Activated CD8-positive, alpha-beta memory T cell treated with anti-CD3 and anti-CD28 coated beads, Interleukin-2, amount 10 ng/mL, durations not matched to agents 7 days and 5 days (primary cell): ENCODE data around the gene KRTAP19-5. TPM values are rescaled to one million over a fixed set of nuclear protein-coding genes. Genes with fewer than 3 reads are reported as not detected.

Experiments used
- ATAC-seq: fragments of 150-1000 bp; cut with Tn5 transposase; one replicate; pipeline ENCODE4 v1.10.0; 2021; ENCODE audit warnings: moderate library complexity
- CTCF ChIA-PET: fragments of 350-600 bp; sonication (Branson Sonifier 250); formaldehyde crosslinking; loops from one replicate; lab custom pipeline; 2021; ENCODE audit warnings: antibody characterized with exemption; lab: Charles Lee
- DNase-seq: peaks from one replicate; pipeline ENCODE4 v3.0.0-alpha.2; 2020
- H3K27ac Mint-ChIP-seq: one replicate; pipeline ENCODE4 v1.8.0; 2021; ENCODE audit warnings: mild to moderate bottlenecking, mixed read lengths
- H3K27me3 Mint-ChIP-seq: one replicate; pipeline ENCODE4 v1.8.0; 2021; ENCODE audit warnings: mixed read lengths
- H3K36me3 Mint-ChIP-seq: one replicate; pipeline ENCODE4 v1.8.0; 2021; ENCODE audit warnings: mild to moderate bottlenecking, mixed read lengths
- H3K4me1 Mint-ChIP-seq: one replicate; pipeline ENCODE4 v1.8.0; 2021; ENCODE audit warnings: mixed read lengths
- H3K4me3 Mint-ChIP-seq: one replicate; pipeline ENCODE4 v1.8.0; 2021; ENCODE audit warnings: mild to moderate bottlenecking, moderate library complexity, mixed read lengths
- H3K9me3 Mint-ChIP-seq: one replicate; pipeline ENCODE4 v1.8.0; 2022; ENCODE audit warnings: low read depth, mixed read lengths
- total RNA-seq, 2 experiments: library from RNA; stranded (reverse); gene quantifications; one replicate each; pipeline ENCODE4 v1.2.3, GENCODE V29; 2021

KRTAP19-5 gene
- total RNA-seq, 2 experiments from 2014 or later, result not detected

DNA sequence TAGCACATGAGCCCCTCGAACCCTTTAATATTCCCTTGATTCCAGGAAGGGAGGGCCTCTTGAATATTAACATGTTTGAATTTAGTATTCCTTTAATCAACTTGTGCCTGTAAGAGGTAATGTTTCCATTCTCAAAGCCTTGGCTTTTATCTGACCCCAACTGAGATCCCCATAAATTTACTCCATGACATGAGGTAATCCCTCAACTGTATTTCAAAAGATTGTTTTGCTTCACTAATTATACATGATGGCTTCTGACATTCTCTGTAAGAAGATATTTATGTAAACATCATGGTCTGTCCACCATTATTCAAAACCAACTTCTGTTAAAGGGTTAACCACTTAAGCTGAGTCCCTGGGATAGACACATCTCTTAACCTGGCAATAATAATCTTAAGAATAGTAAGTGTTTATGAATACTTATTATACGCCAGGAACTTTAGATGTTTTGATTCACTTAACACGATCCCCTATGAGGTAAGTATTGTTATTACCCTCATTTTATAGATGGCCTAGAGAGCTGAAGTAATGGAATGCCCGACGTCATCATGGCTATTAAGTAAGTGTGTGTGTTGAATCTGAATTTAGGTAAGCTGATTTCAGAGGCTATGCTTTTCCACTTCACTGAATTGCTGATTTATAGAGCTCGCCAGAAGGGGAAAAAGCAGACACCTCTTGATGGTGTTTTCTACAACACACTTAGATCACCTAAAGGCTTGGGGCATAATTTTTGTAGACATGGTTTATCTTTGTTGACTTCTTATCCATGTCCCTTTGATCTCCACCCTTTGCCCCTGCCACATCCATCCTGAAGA is 32.8 kb downstream of the KRTAP19-5 start:
- ATAC-seq (no peak), DNase-seq (no peak)
- no peaks in the 10 kb centered on the region for H3K4me1 Mint-ChIP-seq
- no peaks in the 10 kb centered on the region for H3K9me3 Mint-ChIP-seq
- no peak overlapping the region for H3K4me3 Mint-ChIP-seq
- H3K27me3 Mint-ChIP-seq, result no peaks in the 10 kb centered on the region
- H3K27ac Mint-ChIP-seq, result no peak overlapping the region
- CTCF ChIA-PET, result no interaction called here
- no peaks in the 10 kb centered on the region for H3K36me3 Mint-ChIP-seq

DNA sequence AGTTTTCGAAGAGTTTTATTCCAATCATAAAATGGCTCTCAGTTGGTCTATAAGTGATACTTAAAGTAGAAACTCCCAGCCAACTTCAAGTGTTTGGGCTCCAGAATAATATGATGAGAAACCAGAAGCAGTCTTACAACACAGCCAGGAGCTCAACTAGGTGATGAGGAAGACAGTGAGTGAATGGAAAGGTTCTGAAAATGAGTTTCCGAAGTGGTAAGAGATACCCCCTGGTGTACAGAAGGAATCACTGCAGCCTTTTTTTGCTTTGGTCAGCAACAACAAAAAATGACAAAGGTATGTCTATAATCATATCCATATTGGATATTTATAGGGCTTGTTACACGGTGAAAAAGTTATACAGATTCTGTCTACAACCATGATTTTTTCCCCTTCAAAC is 38.2 kb downstream of the KRTAP19-5 start:
- no peak for ATAC-seq
- no peaks in the 10 kb centered on the region for H3K27me3 Mint-ChIP-seq

More for the DNA sequence above, 38.2 kb downstream of the KRTAP19-5 start:
- CTCF ChIA-PET, result no interaction called here
- Mint-ChIP-seq H3K27ac (no peak overlapping the region), H3K4me3 (no peak overlapping the region), H3K36me3 (no peaks in the 10 kb centered on the region), H3K9me3 (peaks cover 3% of the 10 kb centered on the region), H3K4me1 (no peaks in the 10 kb centered on the region)
- no peak for DNase-seq

Other genes starting within 250 kb of the KRTAP19-5 start
- not detected for gene KRTAP24-1, start 219.2 kb downstream of the KRTAP19-5 start, total RNA-seq
- gene KRTAP25-1, start 212.6 kb downstream of the KRTAP19-5 start, total RNA-seq, result not detected
- gene KRTAP26-1, start 181.8 kb downstream of the KRTAP19-5 start, total RNA-seq, result not detected
- not detected for gene KRTAP27-1, start 164.4 kb downstream of the KRTAP19-5 start, total RNA-seq
- gene KRTAP23-1, start 153.5 kb downstream of the KRTAP19-5 start, total RNA-seq, result not detected
- not detected for gene KRTAP13-2, start 129.9 kb downstream of the KRTAP19-5 start, total RNA-seq
- not detected for gene KRTAP13-1, start 106.1 kb downstream of the KRTAP19-5 start, total RNA-seq
- not detected for gene KRTAP13-3, start 76.2 kb downstream of the KRTAP19-5 start, total RNA-seq
- not detected for gene KRTAP13-4, start 71.9 kb downstream of the KRTAP19-5 start, total RNA-seq
- gene KRTAP15-1, start 61.9 kb downstream of the KRTAP19-5 start, total RNA-seq, result not detected
- not detected for gene KRTAP19-1, start 21.8 kb downstream of the KRTAP19-5 start, total RNA-seq
- not detected for gene KRTAP19-2, start 14.7 kb downstream of the KRTAP19-5 start, total RNA-seq
- gene KRTAP19-3, start 10.1 kb downstream of the KRTAP19-5 start, total RNA-seq, result not detected
- gene KRTAP19-4, start 5.0 kb downstream of the KRTAP19-5 start, total RNA-seq, result not detected
- gene KRTAP19-6, start 39.7 kb upstream of the KRTAP19-5 start, total RNA-seq, result not detected
- not detected for gene KRTAP19-7, start 59.2 kb upstream of the KRTAP19-5 start, total RNA-seq
- gene KRTAP22-2, start 88.3 kb upstream of the KRTAP19-5 start, total RNA-seq, result not detected
- gene KRTAP6-3, start 90.3 kb upstream of the KRTAP19-5 start, total RNA-seq, result not detected
- gene KRTAP6-2, start 96.8 kb upstream of the KRTAP19-5 start, total RNA-seq, result not detected
- not detected for gene KRTAP22-1, start 98.9 kb upstream of the KRTAP19-5 start, total RNA-seq
- not detected for gene KRTAP6-1, start 111.8 kb upstream of the KRTAP19-5 start, total RNA-seq
- gene KRTAP20-1, start 114.3 kb upstream of the KRTAP19-5 start, total RNA-seq, result not detected
- gene KRTAP20-4, start 118.5 kb upstream of the KRTAP19-5 start, total RNA-seq, result not detected
- not detected for gene KRTAP20-2, start 133.1 kb upstream of the KRTAP19-5 start, total RNA-seq
- gene KRTAP20-3, start 140.7 kb upstream of the KRTAP19-5 start, total RNA-seq, result not detected
- not detected for gene KRTAP21-3, start 216.6 kb upstream of the KRTAP19-5 start, total RNA-seq
- gene KRTAP21-2, start 245.1 kb upstream of the KRTAP19-5 start, total RNA-seq, result not detected